GM08714 (cell line): ENCODE data around the gene BACH2.
"Not testable (repeated sequence)": the region's sequence is repeated elsewhere in the genome, so short reads cannot be mapped to it uniquely, and the experiment has no call there.

Experiments
- H3K4me3 ChIP-seq: fragments of 200-500 bp; sonication (Bioruptor generic); 2 replicates; pipeline ENCODE4 v1.5.1; 2014; ENCODE audit warnings: mild to moderate bottlenecking, low read length, inconsistent platforms
- ZNF274 ChIP-seq: IDR thresholded peaks from 2 replicates; pipeline ENCODE4 v1.6.1; 2012; ENCODE audit warnings: mild to moderate bottlenecking, low read depth, low read length

The BACH2 gene

GRCh38 chr6:90148867-90149266, 147.8 kb downstream of the BACH2 start:
- TF ChIP-seq ZNF274, result no peak
- no peak overlapping the region for H3K4me3 ChIP-seq

GRCh38 chr6:90146921-90147649, 149.6 kb downstream of the BACH2 start:
- no peak overlapping the region for H3K4me3 ChIP-seq
- TF ChIP-seq ZNF274, result no peak

- no peak overlapping the region for H3K4me3 ChIP-seq
- TF ChIP-seq ZNF274, result no peak
These were observed 150.6 kb downstream of the BACH2 start for GRCh38 chr6:90146024-90146423.

- TF ChIP-seq ZNF274, result no peak
- no peak overlapping the region for H3K4me3 ChIP-seq
These were observed 151.6 kb downstream of the BACH2 start for GRCh38 chr6:90144928-90145555.

- no peak for TF ChIP-seq ZNF274
These were observed 152.2 kb downstream of the BACH2 start for GRCh38 chr6:90144396-90144795.

GRCh38 chr6:90140683-90141082, 156.0 kb downstream of the BACH2 start:
- no peak overlapping the region for H3K4me3 ChIP-seq
- TF ChIP-seq ZNF274, result no peak

More at GRCh38 chr6:90144396-90144795, 152.2 kb downstream of the BACH2 start:
- H3K4me3 ChIP-seq, result no peak overlapping the region

- no peak overlapping the region for H3K4me3 ChIP-seq
- TF ChIP-seq ZNF274, result no peak
These were observed 157.3 kb downstream of the BACH2 start for GRCh38 chr6:90139272-90139817.

GRCh38 chr6:90136837-90137568, 159.6 kb downstream of the BACH2 start:
- TF ChIP-seq ZNF274, result no peak
- no peak overlapping the region for H3K4me3 ChIP-seq

- H3K4me3 ChIP-seq, result no peak overlapping the region
- TF ChIP-seq ZNF274, result no peak
These were observed 160.5 kb downstream of the BACH2 start for GRCh38 chr6:90136176-90136575.

GRCh38 chr6:90135667-90136066, 161.0 kb downstream of the BACH2 start:
- H3K4me3 ChIP-seq, result no peak overlapping the region
- TF ChIP-seq ZNF274, result no peak

- not testable (repeated sequence) for H3K4me3 ChIP-seq
These were observed 163.0 kb downstream of the BACH2 start for GRCh38 chr6:90133664-90134063.

- TF ChIP-seq ZNF274, result no peak
- no peak overlapping the region for H3K4me3 ChIP-seq
These were observed 164.8 kb downstream of the BACH2 start for GRCh38 chr6:90131614-90132423.

GRCh38 chr6:90131125-90131524, 165.5 kb downstream of the BACH2 start:
- no peak overlapping the region for H3K4me3 ChIP-seq
- TF ChIP-seq ZNF274, result no peak

GRCh38 chr6:90128687-90129086, 168.0 kb downstream of the BACH2 start:
- H3K4me3 ChIP-seq, result not testable (repeated sequence)
